Frontal cortex (tissue), 4 donors: ENCODE results near the gene PLEKHD1. TPM values are rescaled to one million over a fixed set of nuclear protein-coding genes. Genes with fewer than 3 reads are reported as not detected.

Source experiments
- DNase-seq, 2 donors: peaks; one replicate each; pipeline ENCODE4 v3.0.0; 2012; ENCODE audit warnings: low spot score in 2 of 2
- FAIRE-seq: peaks from 2 replicates; lab custom pipeline; 2012; peaks lifted over from hg19 to GRCh38; lab: Jason Lieb, UNC
- total RNA-seq: library from RNA; depleted of rRNA; stranded (reverse); fragments of >200 nt; gene quantifications from one replicate; pipeline ENCODE4 v1.2.3, GENCODE V29; 2014
- donor health status: control.
- donor health status: control.
- donor health status: control.

The PLEKHD1 gene
- total RNA-seq, 1 donor from 2014 or later, result 0.41 TPM

- peak; percentile 32 to 59 for DNase-seq
- FAIRE-seq, result no peak
Measured at GRCh38 chr14:69573831-69574262, 89.3 kb downstream of the PLEKHD1 start.

DNA sequence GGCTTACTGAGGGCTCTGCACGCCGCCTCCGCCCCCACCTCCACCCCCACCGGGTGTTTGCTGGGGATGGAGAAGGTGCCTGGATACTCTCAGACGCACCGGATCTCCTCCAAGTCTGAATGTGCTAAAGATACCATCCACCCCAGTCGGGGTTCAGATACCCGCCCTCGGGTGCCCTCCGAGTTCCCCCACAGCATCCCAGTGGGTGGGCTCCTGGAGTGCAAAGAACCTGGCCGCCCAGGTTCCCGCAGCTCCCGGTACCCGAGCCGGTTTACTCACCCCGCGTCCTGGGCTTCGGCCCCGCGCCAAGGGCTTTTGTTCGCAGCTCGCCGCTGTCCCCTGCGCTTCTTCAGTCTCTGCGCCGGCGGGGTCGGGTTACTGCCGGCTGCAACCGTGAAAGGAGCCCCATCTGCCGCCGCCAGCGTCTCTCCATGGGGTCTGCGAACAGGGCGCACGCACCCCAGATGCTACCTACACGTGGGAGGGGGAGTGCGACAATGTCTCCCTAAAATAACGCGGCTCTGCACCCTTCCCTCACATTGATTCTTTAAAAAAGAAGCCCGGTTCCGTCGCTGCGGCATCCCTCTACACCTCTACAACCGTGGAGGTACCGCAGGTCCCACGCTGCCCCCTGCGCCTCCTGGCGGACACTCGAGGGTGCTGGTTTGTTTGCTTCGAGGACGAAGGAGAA, 89.9 kb downstream of the PLEKHD1 start, which contains the start of gene CCDC177:
CCDC177 (minus strand) TSS at position 609 of the 691 bp plus-strand sequence. CDS start 1,249 bp downstream, outside the sequence.
- no peak for FAIRE-seq
- peak; percentile 59 to 67 for DNase-seq

GRCh38 chr14:69574954-69575295, 90.4 kb downstream of the PLEKHD1 start:
- no peak for FAIRE-seq

GRCh38 chr14:69579476-69579875, 94.9 kb downstream of the PLEKHD1 start:
- no peak for DNase-seq
- FAIRE-seq, result no peak

More at GRCh38 chr14:69574954-69575295, 90.4 kb downstream of the PLEKHD1 start:
- no peak for DNase-seq

DNA sequence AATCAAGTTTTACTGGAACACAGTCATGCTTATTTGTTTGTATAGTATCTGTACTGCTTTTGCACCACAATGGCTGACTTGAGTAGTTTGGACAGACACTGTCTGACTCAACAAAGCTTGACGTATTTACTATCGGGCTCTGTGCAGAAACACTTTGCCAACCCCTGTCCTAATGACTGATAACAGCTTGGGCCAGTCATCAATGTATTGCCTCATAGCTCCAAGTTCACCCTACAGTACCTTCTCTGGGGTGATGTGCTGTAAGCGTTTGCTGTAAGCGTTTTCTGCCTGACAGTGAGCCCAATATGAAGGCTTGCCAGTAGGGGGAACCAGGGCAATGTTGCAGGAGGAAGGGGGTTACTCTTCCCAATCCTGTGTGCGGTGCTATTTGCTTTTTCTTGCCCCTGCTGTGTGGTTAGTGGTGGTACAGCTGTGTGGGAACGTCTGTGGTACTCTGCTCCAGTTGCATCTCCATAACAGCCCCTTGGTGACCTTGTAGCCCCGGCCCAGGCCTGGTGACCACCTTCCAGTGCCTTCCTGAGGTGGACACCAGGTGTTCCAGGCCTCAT, 95.6 kb downstream of the PLEKHD1 start:
- no peak for DNase-seq
- no peak for FAIRE-seq

Other genes starting within 250 kb of the PLEKHD1 start
- 4.1 TPM for gene GALNT16, start 224.6 kb upstream of the PLEKHD1 start, total RNA-seq
- 106 TPM for gene ERH, start 86.4 kb upstream of the PLEKHD1 start, total RNA-seq
- gene SLC39A9, start 86.0 kb upstream of the PLEKHD1 start, total RNA-seq, result 118 TPM
- gene CCDC177, start 90.1 kb downstream of the PLEKHD1 start, total RNA-seq, result 4.5 TPM
- gene SUSD6, start 126.9 kb downstream of the PLEKHD1 start, total RNA-seq, result 4.9 TPM